ENCODE measurements around the gene OGFR. TPM values are rescaled to one million over a fixed set of nuclear protein-coding genes. Genes with fewer than 3 reads are reported as not detected.

OGFR gene
- total RNA-seq, 1 donor from 2014 or later = 96.5 TPM

DNA sequence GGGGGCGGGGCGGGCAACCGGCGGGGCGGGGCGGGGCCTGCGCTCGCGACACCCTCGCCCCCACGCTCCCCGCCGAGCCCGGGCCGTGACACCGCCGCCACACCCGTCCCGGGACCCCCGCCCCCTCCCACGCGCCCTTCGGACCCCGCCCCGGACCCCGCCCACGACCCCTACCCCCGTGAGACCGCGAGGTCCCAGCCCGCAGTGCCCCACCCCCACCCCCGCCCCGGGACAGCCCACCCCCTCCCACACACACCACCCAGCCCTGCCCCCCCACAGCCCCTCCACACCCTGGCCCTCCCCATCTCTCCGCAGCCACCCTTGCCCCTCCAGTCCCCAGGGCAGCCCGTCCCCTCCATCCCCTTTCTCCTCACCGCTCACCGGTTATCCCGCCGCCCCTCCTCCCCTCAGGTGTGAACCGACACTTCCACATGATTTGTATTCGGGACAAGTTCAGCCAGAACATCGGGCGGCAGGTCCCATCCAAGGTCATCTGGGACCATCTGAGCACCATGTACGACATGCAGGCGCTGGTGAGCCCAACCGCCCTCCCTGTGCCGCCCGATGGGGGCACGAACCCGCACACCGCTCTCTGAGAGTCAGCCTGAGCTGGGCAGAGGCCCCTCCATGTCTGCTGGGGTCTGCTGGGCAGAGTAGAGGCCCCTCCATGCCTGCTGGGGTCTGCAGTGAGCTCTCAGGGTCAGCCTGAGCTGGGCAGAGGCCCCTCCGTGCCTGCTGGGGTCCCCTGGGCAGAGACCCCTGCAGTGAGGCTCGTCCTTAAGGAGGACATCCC is 7.7 kb upstream of the OGFR start:
- Histone ChIP-seq H3K4me2 (ENCODE audit: low read length) (peak overlapping the region; percentile 97), H4K20me1 (ENCODE audit: insufficient read depth, low read length) (peaks cover 34% of the 10 kb centered on the region), H3K36me3 (ENCODE audit: insufficient read depth, low read length) (peaks cover 7% of the 10 kb centered on the region), H3K9me3 (ENCODE audit: insufficient read depth, low read depth, low read length) (no peaks in the 10 kb centered on the region), H2AFZ (ENCODE audit: low read depth, low read length) (peak overlapping the region; percentile 63), H3K4me1 (ENCODE audit: insufficient read depth, low read length) (peaks cover 38% of the 10 kb centered on the region), H3K79me2 (ENCODE audit: insufficient read depth, low read length) (peaks cover 13% of the 10 kb centered on the region), H3K4me3 (ENCODE audit: insufficient read depth, low read depth, low read length) (peak overlapping the region; percentile 70), H3K27ac (ENCODE audit: low read depth, low read length) (peak overlapping the region; percentile 51), H3K27me3 (ENCODE audit: insufficient read depth, low read length) (no peaks in the 10 kb centered on the region), H3K9ac (ENCODE audit: low read length) (peak overlapping the region; percentile 79)
- no peak for FAIRE-seq
- Mint-ChIP-seq H3K27ac (ENCODE audit: unreplicated experiment) (no peak overlapping the region), H3K36me3 (ENCODE audit: low read depth, unreplicated experiment) (peaks cover 18% of the 10 kb centered on the region), H3K27me3 (ENCODE audit: low read depth, unreplicated experiment) (no peaks in the 10 kb centered on the region), H3K4me1 (ENCODE audit: low read depth, unreplicated experiment) (peaks cover 21% of the 10 kb centered on the region), H3K9me3 (ENCODE audit: unreplicated experiment) (no peaks in the 10 kb centered on the region), H3K4me3 (ENCODE audit: unreplicated experiment) (peak overlapping the region; percentile 84)
- DNase-seq (ENCODE audit: low read depth) = no peak
- no peak for TF ChIP-seq EZH2 (IDR thresholded peaks at IDR 0.05; ENCODE audit: insufficient read depth, low read length)
- TF ChIP-seq, protein P1, sequence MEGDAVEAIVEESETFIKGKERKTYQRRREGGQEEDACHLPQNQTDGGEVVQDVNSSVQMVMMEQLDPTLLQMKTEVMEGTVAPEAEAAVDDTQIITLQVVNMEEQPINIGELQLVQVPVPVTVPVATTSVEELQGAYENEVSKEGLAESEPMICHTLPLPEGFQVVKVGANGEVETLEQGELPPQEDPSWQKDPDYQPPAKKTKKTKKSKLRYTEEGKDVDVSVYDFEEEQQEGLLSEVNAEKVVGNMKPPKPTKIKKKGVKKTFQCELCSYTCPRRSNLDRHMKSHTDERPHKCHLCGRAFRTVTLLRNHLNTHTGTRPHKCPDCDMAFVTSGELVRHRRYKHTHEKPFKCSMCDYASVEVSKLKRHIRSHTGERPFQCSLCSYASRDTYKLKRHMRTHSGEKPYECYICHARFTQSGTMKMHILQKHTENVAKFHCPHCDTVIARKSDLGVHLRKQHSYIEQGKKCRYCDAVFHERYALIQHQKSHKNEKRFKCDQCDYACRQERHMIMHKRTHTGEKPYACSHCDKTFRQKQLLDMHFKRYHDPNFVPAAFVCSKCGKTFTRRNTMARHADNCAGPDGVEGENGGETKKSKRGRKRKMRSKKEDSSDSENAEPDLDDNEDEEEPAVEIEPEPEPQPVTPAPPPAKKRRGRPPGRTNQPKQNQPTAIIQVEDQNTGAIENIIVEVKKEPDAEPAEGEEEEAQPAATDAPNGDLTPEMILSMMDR (IDR thresholded peaks at IDR 0.05; ENCODE audit: insufficient read depth, low read depth, low read length) = no peak

DNA sequence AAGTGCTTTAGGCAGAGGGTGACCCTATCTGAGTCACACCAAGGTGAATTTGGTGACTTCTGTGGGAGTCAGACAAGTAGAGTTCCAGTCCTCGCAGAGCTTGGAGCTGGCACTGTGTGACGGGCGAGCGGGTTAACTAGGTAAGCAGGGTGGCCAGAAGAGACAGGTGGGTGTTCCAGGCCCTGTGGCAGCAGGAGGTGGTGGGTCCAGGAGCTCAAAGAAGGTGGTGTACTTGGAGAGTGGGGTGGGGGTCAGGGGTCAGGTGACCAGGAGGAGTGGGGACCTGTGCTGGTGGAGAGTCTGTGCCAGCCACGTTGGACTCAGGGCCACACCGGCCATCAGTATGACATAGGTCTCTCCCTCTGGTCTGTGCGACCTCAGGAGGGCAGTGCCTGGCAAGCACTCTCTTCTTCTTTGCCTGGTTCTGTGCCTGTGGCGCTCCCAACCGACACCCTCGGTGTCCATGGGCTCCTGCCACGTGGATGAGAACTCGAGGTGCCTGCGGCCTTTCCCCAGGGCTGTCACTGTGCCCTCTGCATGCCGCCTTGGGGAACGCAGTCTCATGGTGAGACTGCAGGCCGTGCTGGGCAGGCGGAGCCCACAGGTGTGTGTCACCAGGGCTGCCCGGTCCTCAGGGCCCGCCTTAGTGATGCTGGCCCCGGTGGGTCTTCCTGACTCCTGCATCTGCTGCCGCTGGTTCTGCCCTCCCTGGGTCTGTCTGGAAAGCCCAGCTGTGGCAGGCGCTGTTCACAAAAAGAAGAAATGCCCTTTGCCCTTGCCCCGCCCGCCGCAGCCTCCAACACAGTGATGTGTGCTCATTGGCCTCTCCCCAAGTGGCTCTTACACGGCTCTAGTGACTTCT is 6.7 kb upstream of the OGFR start:
- H3K27ac ChIP-seq (ENCODE audit: low read depth, low read length) = no peak overlapping the region
- FAIRE-seq (no peak), DNase-seq (ENCODE audit: low read depth) (no peak)
- Mint-ChIP-seq H3K4me1 (ENCODE audit: low read depth, unreplicated experiment) (peaks cover 11% of the 10 kb centered on the region), H3K27ac (ENCODE audit: unreplicated experiment) (peak overlapping the region; percentile 69), H3K36me3 (ENCODE audit: low read depth, unreplicated experiment) (peaks cover 18% of the 10 kb centered on the region), H3K4me3 (ENCODE audit: unreplicated experiment) (peak overlapping the region; percentile 84), H3K27me3 (ENCODE audit: low read depth, unreplicated experiment) (no peaks in the 10 kb centered on the region), H3K9me3 (ENCODE audit: unreplicated experiment) (no peaks in the 10 kb centered on the region)
- peaks cover 28% of the 10 kb centered on the region for H3K4me1 ChIP-seq (ENCODE audit: insufficient read depth, low read length)
- peaks cover 13% of the 10 kb centered on the region for H3K79me2 ChIP-seq (ENCODE audit: insufficient read depth, low read length)
- H3K27me3 ChIP-seq (ENCODE audit: insufficient read depth, low read length) = no peaks in the 10 kb centered on the region
- H3K9me3 ChIP-seq (ENCODE audit: insufficient read depth, low read depth, low read length) = no peaks in the 10 kb centered on the region
- peaks cover 34% of the 10 kb centered on the region for H4K20me1 ChIP-seq (ENCODE audit: insufficient read depth, low read length)
- no peak overlapping the region for H2AFZ ChIP-seq (ENCODE audit: low read depth, low read length)
- no peak for TF ChIP-seq EZH2 (IDR thresholded peaks at IDR 0.05; ENCODE audit: insufficient read depth, low read length)
- TF ChIP-seq, protein P1 (IDR thresholded peaks at IDR 0.05; ENCODE audit: insufficient read depth, low read depth, low read length) = no peak
- no peak overlapping the region for H3K4me3 ChIP-seq (ENCODE audit: insufficient read depth, low read depth, low read length)
- H3K9ac ChIP-seq (ENCODE audit: low read length) = peak overlapping the region; percentile 69
- peaks cover 7% of the 10 kb centered on the region for H3K36me3 ChIP-seq (ENCODE audit: insufficient read depth, low read length)
- peak overlapping the region; percentile 88 for H3K4me2 ChIP-seq (ENCODE audit: low read length)

Data from astrocyte (in vitro differentiated cells and primary cell).